GM23248 (cell line): Measurements from ENCODE around the gene PPP1R12B. TPM values are rescaled to one million over a fixed set of nuclear protein-coding genes. Genes with fewer than 3 reads are reported as not detected.
A peak's percentile ranks its signal among the peaks of the same experiment; 100 is the strongest.
"Not testable (repeated sequence)": the region's sequence is repeated elsewhere in the genome, so short reads cannot be mapped to it uniquely, and the experiment has no call there.

Experiments
- DNase-seq: peaks from one replicate; pipeline ENCODE4 v3.0.0-alpha.2; 2015
- H2AFZ ChIP-seq: fragments of 200-600 bp; sonication (generic); 2 replicates; pipeline ENCODE4 v1.6.1; 2016; ENCODE audit warnings: antibody characterized with exemption
- H3F3A ChIP-seq: fragments of 200-600 bp; sonication (generic); 2 replicates; pipeline ENCODE4 v1.6.1; 2016; ENCODE audit warnings: mild to moderate bottlenecking, antibody characterized with exemption, mixed run types; ENCODE audit not compliant: insufficient read depth
- H3K27ac ChIP-seq: fragments of 200-600 bp; sonication (generic); 2 replicates; pipeline ENCODE4 v1.5.1; 2016; ENCODE audit warnings: mild to moderate bottlenecking
- H3K27me3 ChIP-seq: fragments of 200-600 bp; sonication (generic); replicated peaks from 2 replicates; pipeline ENCODE4 v1.6.1; 2016; ENCODE audit warnings: mild to moderate bottlenecking; ENCODE audit not compliant: insufficient read depth
- H3K36me3 ChIP-seq: fragments of 200-600 bp; sonication (generic); 2 replicates; pipeline ENCODE4 v1.6.1; 2016; ENCODE audit warnings: low read depth, mild to moderate bottlenecking
- H3K4me1 ChIP-seq: fragments of 200-600 bp; sonication (generic); 2 replicates; pipeline ENCODE4 v1.6.1; 2016; ENCODE audit warnings: mild to moderate bottlenecking; ENCODE audit not compliant: insufficient read depth
- H3K4me2 ChIP-seq: fragments of 200-600 bp; sonication (generic); one replicate; pipeline ENCODE4 v1.6.1; 2016; ENCODE audit warnings: mild to moderate bottlenecking; ENCODE audit not compliant: unreplicated experiment
- H3K4me3 ChIP-seq: fragments of 200-600 bp; sonication (generic); 2 replicates; pipeline ENCODE4 v1.5.1; 2016; ENCODE audit warnings: mild to moderate bottlenecking
- H3K79me2 ChIP-seq: fragments of 200-600 bp; sonication (generic); 2 replicates; pipeline ENCODE4 v1.6.1; 2016; ENCODE audit warnings: mild to moderate bottlenecking; ENCODE audit not compliant: insufficient read depth
- H3K9ac ChIP-seq: fragments of 200-600 bp; sonication (generic); 2 replicates; pipeline ENCODE4 v1.6.1; 2016; ENCODE audit warnings: mild to moderate bottlenecking
- H3K9me2 ChIP-seq: fragments of 200-600 bp; sonication (generic); 2 replicates; pipeline ENCODE4 v1.6.1; 2016; ENCODE audit warnings: mixed run types, mild to moderate bottlenecking, moderate library complexity; ENCODE audit not compliant: insufficient read depth
- H3K9me3 ChIP-seq: fragments of 200-600 bp; sonication (generic); one replicate; pipeline ENCODE4 v1.6.1; 2017; ENCODE audit warnings: low read depth
- H4K20me1 ChIP-seq: fragments of 200-600 bp; sonication (generic); 2 replicates; pipeline ENCODE4 v1.6.0; 2016; ENCODE audit not compliant: insufficient read depth
- EZH2 ChIP-seq: fragments of 200-600 bp; sonication (generic); IDR thresholded peaks from 2 replicates; pipeline ENCODE4 v1.6.1; 2018; ENCODE audit warnings: antibody characterized with exemption, mild to moderate bottlenecking; ENCODE audit not compliant: insufficient read depth, poor library complexity, severe bottlenecking
- EZH2phosphoT487 ChIP-seq: fragments of 200-600 bp; sonication (generic); IDR thresholded peaks from 2 replicates; pipeline ENCODE4 v1.6.1; 2018; ENCODE audit warnings: antibody characterized with exemption, moderate library complexity, mild to moderate bottlenecking, low read depth; ENCODE audit not compliant: insufficient read depth
- WGBS, 2 experiments: methylation state at CpG; one replicate each; pipeline ENCODE4 v1.1.6; 2015 to 2017; ENCODE audit warnings: low lambda C conversion rate in 2 of 2, low coverage in 1 of 2; ENCODE audit errors: missing lambda C conversion rate in 2 of 2; 5-methylcytosine and 5-hydroxymethylcytosine counted together
- in situ Hi-C: fragments of 300-500 bp; cut with MboI; formaldehyde crosslinking; loops from 2 replicates; pipeline ENCODE4 v1.15.0; 2020
- polyA plus RNA-seq: library from polyadenylated mRNA; unstranded; fragments of >200 nt; fragmentation: Nextera tagmentation; extraction: Ambion mirVana; gene quantifications from 2 replicates; pipeline ENCODE4 v1.2.1, GENCODE V29; 2016
- total RNA-seq: library from RNA; depleted of rRNA; stranded (reverse); fragments of >200 nt; shearing (Covaris generic); gene quantifications from 2 replicates; pipeline ENCODE4 v1.2.3, GENCODE V29; 2014

Gene PPP1R12B
- total and polyA plus RNA-seq, 2 experiments from 2014 or later, result 3.6 to 14.6 TPM

- DNase-seq, result no peak
- H4K20me1 ChIP-seq, result no peaks in the 10 kb centered on the region
- H3F3A ChIP-seq, result no peaks in the 10 kb centered on the region
- H3K9me2 ChIP-seq, result no peaks in the 10 kb centered on the region
- in situ Hi-C loops, result no loop called here
- no peak overlapping the region for H3K4me3 ChIP-seq
- H3K36me3 ChIP-seq, result no peaks in the 10 kb centered on the region
- no peak for TF ChIP-seq EZH2
- TF ChIP-seq EZH2phosphoT487, result no peak
- no peak overlapping the region for H3K27ac ChIP-seq
- no peak overlapping the region for H2AFZ ChIP-seq
- H3K9ac ChIP-seq, result no peak overlapping the region
- no peak overlapping the region for H3K4me2 ChIP-seq
- no peaks in the 10 kb centered on the region for H3K9me3 ChIP-seq
- H3K4me1 ChIP-seq, result no peaks in the 10 kb centered on the region
- H3K79me2 ChIP-seq, result no peaks in the 10 kb centered on the region
- H3K27me3 ChIP-seq, result no peaks in the 10 kb centered on the region
- 84 to 88% methylated on average over 5 of the region's 5 CpGs for WGBS, 2 experiments
Observed at GRCh38 chr1:202605515-202605914, 257.0 kb downstream of the PPP1R12B start.

- H3K9ac ChIP-seq, in situ Hi-C loops, H2AFZ ChIP-seq, DNase-seq, H3K27me3 ChIP-seq, H3K36me3 ChIP-seq, H3K27ac ChIP-seq, H3K4me2 ChIP-seq, H3K79me2 ChIP-seq, H3K9me2 ChIP-seq, H4K20me1 ChIP-seq, H3K9me3 ChIP-seq, H3K4me3 ChIP-seq, H3F3A ChIP-seq: not testable (repeated sequence)
- 94 to 97% methylated on average over 3 of the region's 3 CpGs for WGBS, 2 experiments
- peaks cover 12% of the 10 kb centered on the region; the same call in 1 of the 2 replicates for H3K4me1 ChIP-seq
Observed at GRCh38 chr1:202612036-202612435, 263.5 kb downstream of the PPP1R12B start.

- H3K4me2 ChIP-seq, result no peak overlapping the region
- H3K27me3 ChIP-seq, result no peaks in the 10 kb centered on the region
- no peaks in the 10 kb centered on the region for H3K9me2 ChIP-seq
- H4K20me1 ChIP-seq, result no peaks in the 10 kb centered on the region
- WGBS, 2 experiments, result 94 to 98% methylated on average over 4 of the region's 4 CpGs
- peaks cover 20% of the 10 kb centered on the region for H3K4me1 ChIP-seq
- no peak overlapping the region for H3K9ac ChIP-seq
- no peak overlapping the region for H3K4me3 ChIP-seq
- H3K36me3 ChIP-seq, result no peaks in the 10 kb centered on the region
- no peak overlapping the region for H2AFZ ChIP-seq
- no peaks in the 10 kb centered on the region for H3K9me3 ChIP-seq
- H3K27ac ChIP-seq, result no peak overlapping the region
- H3F3A ChIP-seq, result no peaks in the 10 kb centered on the region
- no peaks in the 10 kb centered on the region for H3K79me2 ChIP-seq
- DNase-seq, result no peak
- no peak for TF ChIP-seq EZH2
- TF ChIP-seq EZH2phosphoT487, result no peak
- in situ Hi-C loops, result no loop called here
Observed at GRCh38 chr1:202613571-202613970, 265.1 kb downstream of the PPP1R12B start.

GRCh38 chr1:202614363-202615207 is 266.1 kb downstream of the PPP1R12B start:
- H3F3A ChIP-seq, H3K4me2 ChIP-seq, H3K27ac ChIP-seq, H2AFZ ChIP-seq, H3K36me3 ChIP-seq, H4K20me1 ChIP-seq, H3K27me3 ChIP-seq, H3K9me2 ChIP-seq, H3K79me2 ChIP-seq, H3K4me3 ChIP-seq, H3K9me3 ChIP-seq, H3K9ac ChIP-seq, in situ Hi-C loops: not testable (repeated sequence)
- H3K4me1 ChIP-seq, result peaks cover 29% of the 10 kb centered on the region
- peak; percentile 31 for DNase-seq
- WGBS, 2 experiments, result 85 to 86% methylated on average over 11 of the region's 11 CpGs

DNA sequence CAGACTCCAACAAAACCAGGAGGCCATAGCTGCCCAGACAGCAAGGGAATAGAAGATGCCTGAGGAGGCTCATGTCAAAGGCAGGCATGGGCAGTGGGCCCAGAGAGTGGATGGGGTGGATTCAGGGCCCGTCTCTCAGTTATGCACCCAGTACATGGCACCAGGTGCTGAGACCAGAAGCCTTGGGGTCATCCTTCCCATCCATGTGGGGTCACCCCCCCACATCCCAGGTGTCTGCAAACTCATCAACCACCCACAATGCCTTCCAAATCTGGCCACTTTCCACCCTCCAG is 266.7 kb downstream of the PPP1R12B start:
- H2AFZ ChIP-seq, H4K20me1 ChIP-seq, H3K9me3 ChIP-seq, H3K79me2 ChIP-seq, H3F3A ChIP-seq, H3K27me3 ChIP-seq, H3K4me3 ChIP-seq, H3K9ac ChIP-seq, H3K36me3 ChIP-seq, DNase-seq, H3K27ac ChIP-seq, H3K9me2 ChIP-seq, in situ Hi-C loops: not testable (repeated sequence)
- 100% methylated on average over 1 of the region's 1 CpG for WGBS, 2 experiments
- Histone ChIP-seq H3K4me2 (peak overlapping the region; percentile 38), H3K4me1 (peaks cover 29% of the 10 kb centered on the region)
